GM13977 (cell line): ENCODE results near the gene PLD1.

Experiments
- DNase-seq: peaks from one replicate; pipeline ENCODE4 v3.0.0; 2012; ENCODE audit warnings: low spot score
- CTCF ChIP-seq: IDR thresholded peaks from 2 replicates; pipeline ENCODE4 v1.5.1; 2012; ENCODE audit warnings: mild to moderate bottlenecking, control low read depth; ENCODE audit not compliant: insufficient read depth; ENCODE audit errors: extremely low read depth, missing control alignments
- in situ Hi-C: fragments of 300-500 bp; cut with MboI; formaldehyde crosslinking; loops from one replicate; pipeline ENCODE4 v1.12.0; 2022; ENCODE audit warnings: low sequenced_read_pairs, low pct_unique_long_range_greater_than_20kb, mixed read lengths, inconsistent platforms; ENCODE audit not compliant: unreplicated experiment

PLD1 gene

DNA sequence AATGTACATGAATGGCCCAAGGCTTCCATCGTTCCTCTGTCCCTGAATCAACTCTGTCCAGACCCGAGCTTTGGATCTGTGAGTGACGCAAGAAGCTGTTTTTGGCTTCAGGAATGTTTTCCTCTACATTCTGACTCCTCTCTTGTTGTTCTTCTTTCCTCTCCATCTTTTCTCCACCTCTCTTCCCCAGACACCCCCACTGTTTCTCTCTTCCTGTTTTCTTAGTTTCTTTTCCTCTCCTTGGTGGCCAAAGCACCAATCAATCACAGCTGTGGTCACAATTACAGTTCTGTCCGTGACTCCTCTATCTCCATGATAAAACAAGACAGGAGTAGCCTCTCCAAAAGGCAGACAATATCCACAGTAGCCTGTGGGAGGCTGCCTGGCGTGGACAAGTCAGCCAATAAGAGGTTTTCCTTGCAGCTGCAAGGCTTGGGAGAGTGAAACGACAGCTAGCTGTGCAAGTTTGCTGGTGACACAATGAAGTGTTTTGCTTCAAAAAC lies 28.0 kb upstream of the PLD1 start:
- TF ChIP-seq CTCF = no peak

GRCh38 chr3:171837698-171838097 lies 27.4 kb upstream of the PLD1 start:
- no peak for DNase-seq
- no peak for TF ChIP-seq CTCF
- in situ Hi-C loops = no loop called here

More for the DNA sequence above, 28.0 kb upstream of the PLD1 start:
- in situ Hi-C loops = no loop called here
- DNase-seq = no peak

DNA sequence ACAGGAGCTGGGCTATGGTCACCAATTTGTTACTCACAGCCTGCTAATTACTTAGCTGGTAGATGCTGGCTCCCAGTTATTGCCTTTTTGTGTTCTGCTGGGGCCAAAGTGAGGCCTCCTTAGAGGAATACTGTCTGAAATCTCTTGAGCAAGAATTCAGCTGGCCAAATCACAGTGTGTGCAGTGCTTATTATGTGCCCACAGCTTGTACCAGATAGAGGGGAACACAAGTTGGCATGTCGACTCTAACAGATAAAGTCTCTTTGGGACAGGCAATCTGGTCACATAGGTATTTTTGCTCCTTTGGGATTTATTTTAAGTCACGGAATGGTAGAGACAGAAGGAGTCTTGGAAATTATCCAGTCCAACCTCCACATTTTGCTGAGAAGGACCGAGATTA lies 26.6 kb upstream of the PLD1 start:
- no peak for TF ChIP-seq CTCF
- no peak for DNase-seq
- in situ Hi-C loops = no loop called here

DNA sequence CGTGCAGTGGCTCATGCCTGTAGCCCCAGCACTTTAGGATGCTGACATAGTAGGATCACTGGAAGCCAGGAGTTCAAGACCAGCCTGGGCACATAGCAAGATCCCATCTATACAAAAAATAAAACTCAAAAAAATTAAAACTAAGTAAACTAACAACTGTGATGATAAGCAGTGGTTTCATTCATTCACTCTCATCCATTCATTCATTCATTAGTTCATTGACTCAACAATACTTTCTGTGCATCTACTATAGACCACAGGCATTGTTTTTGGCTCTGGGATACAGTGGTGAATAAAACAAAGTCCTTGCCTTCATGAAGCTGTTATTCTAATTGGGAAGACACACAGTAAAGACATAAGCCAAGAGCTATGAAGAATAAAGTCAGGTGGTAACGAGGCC lies 25.3 kb upstream of the PLD1 start:
- in situ Hi-C loops = no loop called here
- no peak for TF ChIP-seq CTCF
- DNase-seq = no peak

DNA sequence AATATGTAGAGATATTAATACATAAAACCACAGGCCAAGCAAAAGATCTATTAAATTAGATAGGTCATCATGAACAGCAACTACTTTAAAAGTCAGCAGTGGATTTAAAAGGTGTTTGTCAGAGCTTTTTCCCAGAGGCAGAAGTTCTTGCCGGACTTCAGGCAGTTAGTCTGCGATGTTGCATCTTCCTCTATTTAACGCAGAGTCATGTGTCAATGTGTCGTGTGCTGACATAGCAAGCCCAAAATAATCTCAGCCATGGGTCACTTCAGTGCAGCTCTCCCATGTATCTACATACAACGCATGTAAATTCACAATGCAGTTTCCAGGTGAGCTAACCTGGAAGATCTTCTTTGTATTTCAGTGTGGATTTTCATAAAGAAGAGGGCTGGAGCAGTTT lies 24.8 kb upstream of the PLD1 start:
- no peak for DNase-seq
- no peak for TF ChIP-seq CTCF
- in situ Hi-C loops = no loop called here

DNA sequence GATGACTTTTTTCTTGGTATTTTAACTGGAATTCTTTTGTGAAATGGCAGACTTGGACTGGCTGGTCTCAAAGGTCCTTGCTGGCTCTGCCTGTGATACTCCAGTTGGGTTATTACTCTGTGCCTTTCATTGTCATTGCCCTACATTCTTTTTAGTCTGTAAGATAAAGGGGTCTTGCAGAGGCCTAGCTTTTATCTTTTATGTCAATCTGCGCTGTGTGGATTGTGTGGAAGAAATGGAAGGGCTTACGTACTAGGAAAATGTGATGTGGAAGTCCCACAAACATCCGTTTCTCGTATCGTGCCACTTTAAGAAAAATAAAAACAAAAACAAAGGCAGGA lies 24.1 kb upstream of the PLD1 start:
- no peak for DNase-seq
- no peak for TF ChIP-seq CTCF

More for the DNA sequence above, 24.1 kb upstream of the PLD1 start:
- in situ Hi-C loops = no loop called here
